DND-41 (cell line): Measurements from ENCODE around the gene HSPA12B.

Experiments used
- ATAC-seq: fragments of 200-7000 bp; cut with Tn5 transposase; 3 replicates; pipeline ENCODE4 v1.9.1; 2021; ENCODE audit warnings: low read depth; ENCODE audit not compliant: insufficient read depth
- DNase-seq: peaks from one replicate; pipeline ENCODE4 v3.0.0-alpha.2; 2020
- H2AFZ ChIP-seq: 2 replicates; pipeline ENCODE4 v1.6.0; 2012; ENCODE audit warnings: low read depth, low read length
- H3K27ac ChIP-seq: 2 replicates; pipeline ENCODE4 v1.5.1; 2012; ENCODE audit warnings: low read length, inconsistent platforms
- H3K27me3 ChIP-seq: fragments of 200-600 bp; sonication (generic); 2 replicates; pipeline ENCODE4 v1.6.0; 2012; ENCODE audit warnings: low read length, mild to moderate bottlenecking, inconsistent platforms; ENCODE audit not compliant: insufficient read depth, poor library complexity
- H3K36me3 ChIP-seq: 2 replicates; pipeline ENCODE4 v1.5.1; 2012; ENCODE audit warnings: low read length, inconsistent platforms; ENCODE audit not compliant: insufficient read depth
- H3K4me1 ChIP-seq: 2 replicates; pipeline ENCODE4 v1.5.1; 2012; ENCODE audit warnings: mild to moderate bottlenecking, low read length; ENCODE audit not compliant: insufficient read depth
- H3K4me2 ChIP-seq: 2 replicates; pipeline ENCODE4 v1.6.0; 2012; ENCODE audit warnings: mild to moderate bottlenecking, moderate library complexity, low read length, inconsistent platforms; ENCODE audit not compliant: insufficient read depth
- H3K4me3 ChIP-seq, 2 experiments: fragments of 200-600 bp in 1 of 2; shearing (Covaris generic) in 1 of 2; 2 replicates each; pipeline ENCODE4 v1.5.1; 2012 to 2016; ENCODE audit warnings: inconsistent platforms in 2 of 2, low read length in 2 of 2, mild to moderate bottlenecking in 2 of 2, low read depth in 1 of 2, moderate library complexity in 1 of 2
- H3K79me2 ChIP-seq: 2 replicates; pipeline ENCODE4 v1.6.0; 2012; ENCODE audit warnings: low read length, inconsistent platforms; ENCODE audit not compliant: insufficient read depth
- H3K9ac ChIP-seq: 2 replicates; pipeline ENCODE4 v1.6.0; 2012; ENCODE audit warnings: low read depth, mild to moderate bottlenecking, inconsistent platforms, low read length, moderate library complexity
- H3K9me3 ChIP-seq: 2 replicates; pipeline ENCODE4 v1.5.1; 2012; ENCODE audit warnings: low read length, moderate library complexity, mild to moderate bottlenecking, inconsistent platforms; ENCODE audit not compliant: insufficient read depth, severe bottlenecking
- H4K20me1 ChIP-seq: 2 replicates; pipeline ENCODE4 v1.6.0; 2012; ENCODE audit warnings: low read length; ENCODE audit not compliant: insufficient read depth
- CTCF ChIP-seq: IDR thresholded peaks from 2 replicates; pipeline ENCODE4 v1.5.1; 2012; ENCODE audit warnings: borderline replicate concordance, low read length, moderate library complexity, mild to moderate bottlenecking; ENCODE audit not compliant: poor library complexity, severe bottlenecking; ENCODE audit errors: extremely low read depth
- EZH2 ChIP-seq: IDR thresholded peaks from 3 replicates; pipeline ENCODE4 v1.6.1; 2012; ENCODE audit warnings: borderline replicate concordance, low read depth, mild to moderate bottlenecking, moderate library complexity, low read length, inconsistent platforms; ENCODE audit not compliant: severe bottlenecking

HSPA12B gene

DNA sequence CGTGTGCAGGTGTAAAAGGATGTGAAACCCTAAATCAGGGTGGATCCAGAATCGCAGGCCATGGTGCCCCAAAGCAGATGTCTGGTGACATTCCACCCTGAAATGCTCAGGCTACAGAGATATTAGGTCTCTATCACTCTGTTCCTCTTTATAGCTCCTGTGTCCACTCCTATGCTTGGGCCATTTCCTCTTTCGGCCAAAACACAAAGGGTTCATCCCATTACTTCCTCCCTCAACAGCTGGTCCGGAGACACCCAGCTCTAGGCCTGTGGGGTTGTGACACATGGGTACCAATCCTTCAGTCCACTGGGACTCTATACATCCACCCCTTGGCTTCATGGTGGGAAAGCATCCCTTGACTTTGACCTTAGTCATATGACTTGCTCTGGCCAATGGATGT, 18.4 kb upstream of the HSPA12B start:
- DNase-seq: no peak
- Histone ChIP-seq H3K36me3 (no peaks in the 10 kb centered on the region), H3K9me3 (no peaks in the 10 kb centered on the region), H3K27me3 (no peaks in the 10 kb centered on the region), H3K9ac (no peak overlapping the region), H4K20me1 (0 out of 2 replicates have a peak, but pooled peaks cover 7% of the 10 kb centered on the region), H3K4me3 (no peak overlapping the region), H3K4me2 (no peak overlapping the region), H2AFZ (no peak overlapping the region), H3K79me2 (no peaks in the 10 kb centered on the region), H3K4me1 (0 out of 2 replicates have a peak, but pooled peaks cover 2% of the 10 kb centered on the region), H3K27ac (no peak overlapping the region)
- ATAC-seq: no peak
- no peak for TF ChIP-seq CTCF
- TF ChIP-seq EZH2: no peak

GRCh38 chr20:3716195-3716834, 16.2 kb upstream of the HSPA12B start:
- H3K4me3 ChIP-seq: no peak overlapping the region
- no peaks in the 10 kb centered on the region for H4K20me1 ChIP-seq
- no peak overlapping the region for H3K4me2 ChIP-seq
- no peaks in the 10 kb centered on the region for H3K79me2 ChIP-seq
- no peaks in the 10 kb centered on the region for H3K9me3 ChIP-seq
- H3K36me3 ChIP-seq: no peaks in the 10 kb centered on the region
- H3K9ac ChIP-seq: no peak overlapping the region
- ATAC-seq: peak; percentile 89
- DNase-seq: peak; percentile 54
- H2AFZ ChIP-seq: no peak overlapping the region
- H3K27me3 ChIP-seq: no peaks in the 10 kb centered on the region
- no peaks in the 10 kb centered on the region for H3K4me1 ChIP-seq
- no peak overlapping the region for H3K27ac ChIP-seq
- TF ChIP-seq EZH2 (no peak), CTCF (peak; percentile 86)

GRCh38 chr20:3719046-3719445, 13.4 kb upstream of the HSPA12B start:
- no peak overlapping the region for H3K9ac ChIP-seq
- no peak for TF ChIP-seq EZH2
- TF ChIP-seq CTCF: no peak
- no peaks in the 10 kb centered on the region for H3K27me3 ChIP-seq
- no peak overlapping the region for H3K4me2 ChIP-seq
- no peaks in the 10 kb centered on the region for H4K20me1 ChIP-seq
- DNase-seq: no peak
- no peak overlapping the region for H3K27ac ChIP-seq
- no peak overlapping the region for H3K4me3 ChIP-seq
- H3K79me2 ChIP-seq: no peaks in the 10 kb centered on the region
- ATAC-seq: no peak
- H3K9me3 ChIP-seq: no peaks in the 10 kb centered on the region
- H2AFZ ChIP-seq: no peak overlapping the region
- H3K4me1 ChIP-seq: no peaks in the 10 kb centered on the region
- no peaks in the 10 kb centered on the region for H3K36me3 ChIP-seq
